Stimulated activated CD4-positive, alpha-beta T cell treated with anti-CD3 and anti-CD28 coated beads, Interleukin-1b, Interleukin-23, amount 100 ng/mL, for 4 hours (primary cell): ENCODE measurements around the gene NAXE.
"Not testable (repeated sequence)": the region's sequence is repeated elsewhere in the genome, so short reads cannot be mapped to it uniquely, and the experiment has no call there.

Source experiments
- DNase-seq, 2 donors: peaks; one replicate each; pipeline ENCODE4 v3.0.0-alpha.2; 2020; ENCODE audit warnings: low read depth in 2 of 2

NAXE gene

DNA sequence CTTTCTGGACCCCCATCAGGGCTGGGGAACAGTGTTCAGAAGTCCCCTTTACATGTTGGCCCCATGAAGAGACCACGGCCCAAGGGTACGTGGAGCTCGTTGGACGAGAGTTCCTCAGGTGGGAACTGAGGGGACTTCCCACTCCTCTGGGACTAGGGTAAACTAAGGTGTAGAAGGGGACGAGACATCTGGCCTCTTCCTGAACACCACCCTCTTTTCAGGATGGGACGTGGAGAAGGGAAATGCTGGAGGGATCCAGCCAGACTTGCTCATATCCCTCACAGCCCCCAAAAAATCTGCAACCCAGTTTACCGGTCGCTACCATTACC lies 2.0 kb downstream of the NAXE start:
- DNase-seq: no peak

GRCh38 chr1:156594190-156594589 lies 2.6 kb downstream of the NAXE start:
- DNase-seq: no peak

DNA sequence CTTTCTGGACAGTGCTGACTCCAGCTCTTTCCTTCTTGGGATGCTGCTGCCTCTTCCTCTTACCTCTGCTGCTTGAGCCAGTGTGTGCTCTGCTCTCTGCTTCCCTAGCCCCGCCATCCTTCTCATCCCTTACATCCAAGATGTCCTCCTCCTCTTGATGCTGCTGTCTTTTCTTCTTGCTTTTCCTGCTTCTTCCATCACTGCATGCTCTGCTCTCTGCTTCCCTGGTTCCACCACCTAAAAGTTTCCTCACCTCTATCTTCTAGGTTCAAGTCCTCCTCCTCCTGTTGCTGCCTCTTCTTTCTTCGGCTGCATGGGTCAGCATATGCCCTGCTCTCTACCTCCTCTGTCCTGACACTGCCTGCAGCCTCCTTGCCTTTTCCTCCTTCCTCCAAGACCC lies 3.4 kb downstream of the NAXE start:
- no peak for DNase-seq

DNA sequence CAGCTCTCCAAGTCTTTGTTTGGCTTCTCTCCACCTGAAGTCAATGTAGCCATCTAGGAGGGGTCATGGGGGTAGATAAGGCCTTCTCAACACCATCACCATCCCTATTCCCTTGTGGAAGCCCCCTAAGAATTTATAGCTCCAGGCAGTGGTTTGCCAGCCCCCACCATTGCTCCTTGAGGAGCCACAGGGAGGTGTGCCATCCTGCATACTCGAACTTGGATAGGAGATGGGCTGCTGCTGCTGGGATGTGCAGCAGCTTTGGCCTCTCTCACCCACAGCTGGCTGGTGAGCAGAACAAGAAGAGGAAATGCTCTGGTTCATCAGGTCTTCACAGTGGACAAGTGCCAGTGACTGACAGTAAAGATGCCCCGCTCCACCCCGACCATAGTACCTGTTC lies 4.8 kb downstream of the NAXE start:
- DNase-seq: no peak

- DNase-seq: no peak
Measured at GRCh38 chr1:156598125-156598524, 6.5 kb downstream of the NAXE start.

- DNase-seq: no peak
Measured at GRCh38 chr1:156598731-156599432, 7.3 kb downstream of the NAXE start.

DNA sequence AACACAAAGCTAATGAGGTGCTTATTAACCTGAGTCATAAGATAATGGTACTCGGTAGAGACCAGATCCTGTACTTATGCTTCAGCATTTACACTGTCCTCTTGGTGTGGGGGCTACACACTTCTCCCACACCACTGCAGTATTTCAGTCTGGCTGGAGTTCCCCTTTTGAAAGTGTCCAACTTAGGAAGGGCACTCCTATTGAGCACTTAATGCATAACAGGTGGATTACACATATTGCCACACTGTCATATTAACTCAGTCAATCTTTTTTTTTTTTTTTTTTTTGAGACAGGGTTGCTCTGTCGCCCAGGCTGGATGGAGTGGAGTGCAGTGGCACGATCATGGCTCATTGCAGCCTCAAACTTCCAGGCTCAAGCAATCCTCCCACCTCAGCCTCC lies 8.2 kb downstream of the NAXE start:
- DNase-seq: no peak

DNA sequence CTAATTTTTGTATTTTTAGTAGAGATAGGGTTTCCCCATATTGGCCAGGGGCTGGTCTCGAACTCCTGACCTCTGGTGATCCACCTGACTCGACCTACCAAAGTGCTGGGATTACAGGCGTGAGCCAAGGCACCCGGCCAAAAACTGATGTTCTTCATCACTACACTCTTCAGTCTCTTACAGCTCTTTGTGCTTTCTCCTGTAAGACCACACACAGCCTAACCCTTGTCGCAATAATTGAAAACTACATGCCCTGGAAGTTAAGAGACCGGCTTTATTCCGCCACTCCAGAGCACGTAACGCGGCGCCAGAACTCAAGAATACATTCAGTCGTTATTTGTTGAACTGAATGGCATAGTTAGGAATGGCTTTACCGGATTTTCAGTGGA lies 9.2 kb downstream of the NAXE start:
- DNase-seq: no peak

DNA sequence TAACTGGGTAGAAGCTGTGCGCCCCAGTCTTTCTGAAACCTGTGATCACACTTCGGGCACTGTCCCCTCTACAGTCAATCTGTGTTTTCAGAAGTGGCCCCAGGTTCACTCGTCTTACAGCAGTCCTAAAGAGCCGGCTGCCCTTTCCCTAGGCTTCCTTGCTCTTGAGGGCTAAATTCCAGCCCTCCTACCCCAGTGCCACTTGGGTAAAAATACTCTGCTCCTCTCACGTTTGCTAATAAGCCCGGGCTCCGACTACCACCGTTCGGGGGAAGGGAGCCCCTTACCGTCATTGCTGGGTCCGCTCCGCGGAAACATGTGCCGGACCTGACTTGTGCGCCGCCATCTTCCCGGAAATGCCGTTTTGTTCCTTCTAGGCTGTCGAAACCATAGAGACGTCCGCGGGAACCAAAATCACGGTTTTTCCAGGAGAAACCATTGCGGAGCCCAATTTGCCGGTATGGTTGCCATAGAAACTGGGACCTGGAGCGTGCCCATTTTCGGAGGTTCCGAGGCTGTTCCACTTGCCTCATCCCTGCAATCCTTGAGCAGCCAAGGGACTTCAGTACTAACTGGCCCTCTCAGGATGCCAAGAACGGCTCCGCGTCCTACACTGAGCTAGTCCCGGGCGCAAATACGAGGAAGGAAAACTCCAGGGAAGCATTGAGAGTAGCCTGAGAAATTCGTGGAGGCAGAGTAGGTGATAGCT lies 9.7 kb downstream of the NAXE start, which contains the start of gene GPATCH4:
TSS of gene GPATCH4 (minus strand) at position 358 of the 709 bp plus-strand sequence.
- peak; percentile 63 to 67 for DNase-seq

DNA sequence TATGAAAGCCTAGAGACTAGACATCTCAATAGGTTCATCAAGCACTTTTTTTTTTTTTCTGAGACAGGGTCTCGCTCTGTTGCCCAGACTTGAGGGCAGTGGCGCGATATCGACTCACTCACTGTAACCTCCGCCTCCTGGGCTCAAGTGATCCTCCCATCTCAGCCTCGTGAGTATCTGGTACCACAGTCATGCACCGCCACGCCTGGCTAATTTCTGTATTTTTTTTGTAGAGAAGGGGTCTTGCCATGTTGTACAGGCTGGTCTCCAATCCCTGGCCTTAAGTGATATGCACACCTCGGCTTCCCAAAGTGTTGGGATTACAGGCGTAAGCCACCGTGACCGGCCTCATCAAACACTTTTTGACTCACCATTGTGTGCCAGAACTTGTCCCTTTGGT lies 10.3 kb downstream of the NAXE start:
- DNase-seq: no peak

DNA sequence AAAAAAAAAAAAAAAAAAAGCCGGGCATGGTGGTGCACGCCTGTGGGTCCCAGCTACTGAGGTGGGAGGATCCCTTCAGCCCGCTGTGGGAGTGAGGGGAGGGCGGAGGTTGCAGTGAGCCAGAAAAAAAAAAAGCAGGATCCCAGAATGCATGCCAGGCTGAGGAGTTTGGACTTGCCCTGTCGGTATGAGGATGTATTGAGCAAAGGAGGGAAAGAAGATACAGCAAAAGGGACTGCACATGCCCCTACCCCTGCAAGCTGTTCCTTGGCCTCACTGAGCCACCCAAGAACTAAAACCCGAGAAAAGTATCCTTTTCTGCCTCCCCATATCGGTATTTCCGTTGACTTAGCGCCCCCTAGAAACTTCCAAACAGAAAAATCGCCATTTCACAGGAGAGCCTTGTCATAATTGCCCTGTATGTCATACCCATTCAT lies 11.0 kb downstream of the NAXE start:
- DNase-seq: no peak

GRCh38 chr1:156607344-156607743 lies 15.8 kb downstream of the NAXE start:
- DNase-seq: not testable (repeated sequence)

DNA sequence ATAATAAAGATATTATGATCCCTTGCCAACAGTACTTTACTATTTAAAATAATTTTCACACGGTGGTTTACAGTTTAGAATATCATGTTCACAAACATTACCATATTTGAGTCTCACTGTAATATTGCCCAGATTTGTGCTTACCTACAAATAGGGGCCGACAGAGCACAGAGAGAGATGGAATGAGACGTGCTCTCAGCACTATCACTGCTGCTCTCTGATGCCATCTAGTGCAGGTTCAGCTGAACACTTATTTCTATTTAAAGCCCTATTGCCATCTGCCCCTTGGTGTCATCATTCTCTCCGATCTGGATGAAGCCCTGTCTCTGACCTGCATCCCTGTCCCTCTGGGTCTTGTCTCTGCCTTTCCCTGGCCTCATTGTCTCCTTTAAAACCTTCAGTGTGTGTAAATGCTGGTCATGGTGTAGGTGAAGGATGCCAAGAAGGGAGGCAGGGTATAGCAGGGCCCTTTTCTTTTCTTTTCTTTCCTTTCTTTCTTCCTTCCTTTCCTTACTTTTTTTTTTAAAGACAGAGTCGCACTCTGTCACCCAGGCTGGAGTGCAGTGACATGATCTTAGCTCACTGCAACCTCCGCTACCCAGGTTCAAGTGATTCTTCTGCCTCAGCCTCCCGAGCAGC lies 16.6 kb downstream of the NAXE start:
- peak in 1 of 2 donors; percentile 53 for DNase-seq

- DNase-seq: peak in 1 of 2 donors; percentile 62
Measured at GRCh38 chr1:156608981-156609380, 17.4 kb downstream of the NAXE start.

DNA sequence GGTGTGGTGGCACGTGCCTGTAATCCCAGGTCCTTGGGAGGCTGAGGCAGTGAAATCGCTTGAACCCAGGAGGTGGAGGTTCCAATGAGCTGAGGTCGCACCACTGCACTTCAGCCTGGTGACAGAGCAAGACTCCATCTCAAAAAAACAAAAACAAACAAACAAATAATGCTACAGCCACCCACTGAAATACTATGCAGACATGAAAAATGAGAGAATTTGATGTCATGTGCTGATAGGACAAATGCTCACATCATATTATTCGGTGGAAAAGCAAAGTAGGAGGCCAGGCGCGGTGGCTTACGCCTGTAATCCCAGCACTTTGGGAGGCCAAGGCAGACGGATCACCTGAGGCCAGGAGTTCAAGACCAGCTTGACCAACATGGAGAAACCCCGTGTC lies 18.5 kb downstream of the NAXE start:
- DNase-seq: not testable (repeated sequence)

DNA sequence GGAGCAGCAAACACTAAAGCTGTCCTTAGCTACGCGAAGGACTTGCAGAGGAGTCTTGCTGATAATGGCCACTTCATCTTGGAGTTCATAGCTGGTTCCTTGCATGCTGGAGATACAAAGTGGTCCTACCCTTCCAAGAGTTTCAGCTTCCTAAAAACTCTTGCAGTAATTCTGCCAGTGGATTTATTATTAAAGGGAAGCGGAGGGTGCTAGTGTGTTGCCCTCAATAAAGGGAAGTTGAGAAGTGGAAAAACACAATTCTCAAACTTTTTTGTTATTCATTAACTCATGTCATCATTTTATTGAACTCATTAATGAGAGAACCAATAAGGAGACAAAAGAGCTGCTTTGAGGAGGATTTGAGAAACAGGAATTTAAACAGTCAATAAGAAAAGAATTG lies 21.1 kb downstream of the NAXE start:
- no peak for DNase-seq

DNA sequence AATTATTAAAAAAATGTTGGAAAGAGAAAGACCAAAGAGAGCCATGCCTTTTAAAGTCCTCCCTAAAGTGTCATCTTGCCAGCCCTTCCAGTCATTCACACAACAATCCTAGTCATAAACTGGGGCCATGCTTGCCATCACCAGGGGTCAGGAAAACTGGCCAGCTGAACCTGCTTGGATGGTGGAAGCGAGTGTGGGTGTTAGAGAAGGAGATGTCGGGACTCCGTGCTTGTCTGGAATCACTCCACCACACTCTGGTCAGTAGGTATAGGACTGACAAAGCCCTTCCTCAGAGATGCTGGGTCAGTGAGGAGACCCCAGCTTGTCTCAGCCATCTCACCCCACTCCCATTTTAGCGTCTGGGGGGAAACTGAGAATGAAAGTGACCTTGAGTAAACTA lies 24.4 kb downstream of the NAXE start:
- no peak for DNase-seq

DNA sequence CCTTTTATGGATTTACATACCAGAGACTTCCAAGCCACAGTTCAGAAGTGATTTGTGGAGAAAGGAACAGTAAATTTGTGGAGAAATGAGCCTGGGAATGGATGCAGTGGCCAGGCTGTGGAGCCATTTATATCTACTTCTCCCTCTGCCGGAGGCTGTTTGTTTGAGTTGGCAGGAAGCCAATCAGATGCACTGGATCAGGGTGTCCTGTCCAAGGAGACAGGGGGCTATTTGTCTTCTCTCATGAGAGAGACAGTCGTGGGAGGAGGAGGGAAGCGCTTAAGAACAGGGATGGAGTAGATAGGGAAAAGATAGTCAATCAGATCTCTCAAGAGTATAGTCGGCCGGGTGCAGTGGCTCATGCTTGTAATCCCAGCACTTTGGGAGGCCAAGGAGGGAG lies 24.9 kb downstream of the NAXE start:
- no peak for DNase-seq

DNA sequence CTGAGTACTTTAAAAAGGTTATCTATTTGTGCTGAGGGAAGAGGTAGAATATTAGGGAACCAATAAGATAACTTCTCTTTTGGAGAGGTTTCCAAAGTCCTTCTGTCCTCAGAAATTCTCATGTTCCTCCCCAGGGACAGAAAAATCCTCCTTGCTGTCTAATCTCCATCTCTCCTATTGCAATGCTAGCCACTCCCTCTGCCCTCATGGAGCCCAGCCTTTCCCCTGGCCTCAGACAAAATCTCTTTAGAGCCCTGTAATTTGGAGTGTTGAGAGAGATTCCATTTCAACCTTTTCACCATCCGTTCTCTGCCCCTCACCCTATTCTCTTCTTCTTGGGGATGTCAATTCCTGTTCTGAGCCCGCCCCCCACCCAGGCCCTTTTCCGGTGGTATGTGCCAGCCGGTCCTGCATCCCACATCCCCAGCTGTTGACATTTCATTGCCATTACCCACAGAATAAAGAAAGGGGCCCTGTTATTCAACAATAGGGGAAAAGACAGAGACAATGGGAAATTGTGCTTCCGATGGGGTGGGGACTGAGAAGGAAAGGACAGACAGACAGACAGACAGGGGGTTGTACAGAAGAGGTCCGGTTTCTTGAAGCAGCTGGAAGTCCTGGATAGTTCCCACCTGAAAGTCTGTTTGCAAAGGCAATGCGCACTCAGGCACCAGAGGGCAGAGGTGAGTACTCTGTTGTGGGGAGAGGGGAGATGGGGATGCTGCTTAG lies 27.4 kb downstream of the NAXE start, which contains the start of gene HAPLN2:
TSS of gene HAPLN2 (plus strand) at position 563 of the 729 bp plus-strand sequence. CDS start 4,076 bp downstream, outside the sequence.
- no peak for DNase-seq

DNA sequence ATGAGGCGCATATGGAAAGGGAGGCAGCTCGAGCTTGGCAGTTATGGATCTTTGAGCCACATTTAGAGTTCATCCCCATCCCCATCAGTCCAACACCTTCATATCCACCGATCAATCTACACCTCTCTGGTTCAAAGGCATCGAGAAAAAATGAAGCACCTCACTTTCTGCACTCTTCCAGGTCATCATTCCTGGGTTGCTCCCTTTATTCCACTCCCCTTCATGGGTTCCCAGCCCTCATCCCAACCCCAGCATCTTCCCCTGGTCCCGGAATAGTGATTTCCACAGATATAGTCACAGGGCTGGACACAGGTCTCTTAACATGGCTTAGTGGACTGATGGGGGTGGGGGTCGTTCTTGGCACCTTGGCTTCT lies 28.0 kb downstream of the NAXE start:
- DNase-seq: no peak

DNA sequence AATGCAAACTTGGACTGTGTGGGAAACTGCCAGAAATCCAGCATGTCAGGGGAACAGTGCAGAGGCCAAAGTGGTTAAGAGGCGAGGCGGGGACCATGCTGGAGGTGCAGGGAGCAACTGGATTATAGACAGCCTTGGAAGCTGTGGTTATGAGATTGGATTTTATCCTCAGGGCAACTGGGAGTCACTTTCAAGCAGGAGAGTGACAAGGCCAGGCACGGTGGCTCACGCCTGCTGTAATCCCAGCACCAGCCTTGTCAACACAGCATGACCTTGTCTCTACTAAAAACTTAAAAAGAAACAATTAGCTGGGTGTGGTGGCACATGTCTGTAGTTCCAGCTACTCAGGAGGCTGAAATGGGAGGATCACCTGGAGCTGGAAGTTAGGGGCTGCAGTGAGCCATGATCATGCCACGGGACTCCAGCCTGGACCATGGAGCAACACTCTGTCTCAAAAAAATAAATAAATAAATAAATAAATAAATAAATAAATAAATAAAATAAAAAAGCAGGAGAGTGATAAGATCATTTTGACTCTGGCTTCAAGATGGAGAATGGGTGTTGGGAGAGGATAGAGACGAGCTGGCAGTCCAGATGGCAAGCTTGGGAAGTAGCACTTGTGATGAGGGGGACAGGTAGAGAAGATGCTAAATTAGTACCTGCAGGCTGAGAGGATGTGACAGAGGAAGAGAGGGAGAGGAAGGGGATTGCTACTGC lies 31.2 kb downstream of the NAXE start:
- DNase-seq: no peak
